IPS-NIHi7 (cell line): ENCODE data around the gene GJD3.

Experiments
- DNase-seq: peaks from one replicate; pipeline ENCODE4 v3.0.0; 2012; ENCODE audit warnings: mixed read lengths; ENCODE audit errors: extremely low spot score

The GJD3 gene

DNA sequence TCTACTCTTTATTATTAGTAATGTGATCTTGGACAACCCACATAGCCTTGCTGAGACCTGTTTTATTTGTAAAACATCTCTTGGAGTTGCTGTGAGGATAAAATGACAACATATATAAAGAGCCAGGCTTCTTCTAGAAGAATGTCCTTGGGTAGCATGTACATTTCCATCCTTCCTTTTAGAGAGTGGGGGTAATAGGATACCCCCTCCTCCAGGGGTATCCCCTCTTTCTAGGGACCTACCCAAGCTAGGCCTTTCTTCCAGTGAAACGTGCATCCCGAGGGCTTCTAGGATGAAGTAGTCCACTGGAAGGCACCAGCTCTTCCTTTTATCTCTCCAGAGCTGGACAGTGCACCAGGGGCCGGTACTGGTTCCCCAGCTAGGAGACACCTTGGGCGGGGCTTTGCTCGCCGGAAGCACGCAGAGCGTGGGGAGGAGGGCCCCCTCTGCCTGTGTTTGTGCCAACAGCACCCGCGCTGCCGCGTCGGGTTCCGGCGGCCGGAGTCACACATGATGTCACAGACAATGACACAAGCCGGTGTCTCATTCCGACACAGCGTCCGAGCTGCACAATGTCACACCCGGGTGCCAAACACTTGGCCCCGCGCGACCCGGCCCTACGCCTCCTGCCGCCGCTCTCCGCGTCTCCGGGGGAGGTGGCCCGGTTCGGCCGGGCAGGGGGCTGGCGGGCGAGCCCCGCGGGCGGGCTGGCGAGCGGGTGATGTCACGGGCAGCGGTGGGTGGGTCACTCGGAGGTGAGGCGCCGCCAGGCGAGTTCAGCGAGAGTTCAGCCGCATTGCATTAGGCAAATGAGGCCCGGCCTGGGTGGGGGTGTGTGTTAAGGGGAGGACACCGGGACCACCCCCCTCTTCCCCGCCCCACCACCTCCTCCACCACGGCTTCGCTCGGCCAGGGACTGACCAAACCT, 23.4 kb downstream of the GJD3 start:
- peak; percentile 85 for DNase-seq

DNA sequence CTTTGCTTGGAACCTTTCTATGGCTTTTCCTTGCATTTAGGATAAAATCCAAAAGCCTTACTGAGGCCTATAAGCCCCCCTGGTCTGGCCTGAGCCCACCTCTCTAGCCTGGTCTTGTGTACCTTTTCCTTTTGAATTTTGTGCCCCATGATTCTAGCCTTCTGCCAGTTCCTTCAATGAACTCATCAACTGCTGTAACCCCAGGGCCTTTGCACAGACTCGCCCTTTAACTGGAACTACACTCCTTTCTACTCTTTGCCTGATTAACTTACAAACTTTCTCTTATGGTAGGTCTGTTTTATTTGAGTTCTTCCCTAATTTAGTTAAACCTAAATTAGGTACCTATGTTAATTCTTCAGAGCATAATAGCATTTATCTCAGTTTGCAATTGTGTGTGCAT, 24.2 kb downstream of the GJD3 start:
- no peak for DNase-seq

DNA sequence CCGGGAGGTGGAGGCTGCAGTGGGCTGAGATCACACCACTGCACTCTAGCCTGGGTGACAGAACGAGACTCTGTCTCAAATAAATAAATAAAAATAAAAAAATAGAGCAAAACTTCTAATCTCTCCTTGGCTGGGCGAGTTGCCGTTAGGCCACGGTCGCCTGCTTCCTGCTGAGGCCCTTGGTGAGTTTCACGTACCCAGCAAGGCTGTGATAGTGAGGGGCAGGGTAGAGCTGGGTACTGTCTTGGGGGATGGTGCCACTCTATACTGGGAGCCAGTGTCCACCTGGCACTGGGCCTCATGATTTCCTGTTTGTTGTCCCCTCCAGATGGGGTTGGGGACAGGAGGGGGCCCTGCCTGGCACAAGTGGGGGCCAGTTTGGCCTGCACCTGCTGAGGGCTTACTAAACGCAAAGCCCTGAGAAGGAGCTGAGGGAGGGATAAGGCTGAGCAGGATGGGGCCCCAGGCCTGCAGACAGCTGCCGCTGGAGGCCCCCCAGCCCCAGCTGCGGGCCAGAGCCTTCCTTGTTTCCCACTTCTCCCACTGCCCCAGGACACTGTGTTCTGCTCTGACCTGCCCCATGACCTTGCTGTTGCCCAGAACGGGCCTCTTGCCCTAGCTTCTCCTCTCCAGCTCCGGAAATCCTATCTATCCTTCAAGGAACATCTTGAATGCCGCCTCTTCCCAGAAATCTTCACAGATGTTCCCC, 25.4 kb downstream of the GJD3 start:
- no peak for DNase-seq

DNA sequence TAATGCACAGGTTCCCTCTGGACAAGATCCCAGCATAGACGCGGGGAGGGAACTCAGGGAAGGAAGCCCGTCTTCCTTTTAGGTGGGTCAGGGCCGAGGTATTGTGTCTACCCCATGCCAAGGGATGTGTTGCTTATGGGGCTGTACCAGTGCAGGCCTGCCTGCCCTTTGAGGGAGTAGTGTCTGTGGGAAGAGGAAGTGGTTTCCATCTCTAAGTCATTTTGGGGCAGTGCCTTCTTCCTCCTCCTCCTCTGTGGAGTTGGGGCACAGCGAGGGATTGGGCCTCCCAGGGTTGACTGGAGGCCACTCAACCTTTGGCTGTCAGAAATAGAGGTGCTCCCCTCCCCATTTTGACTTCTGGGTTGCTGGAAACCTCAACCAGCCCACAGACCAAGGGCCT, 26.5 kb downstream of the GJD3 start:
- no peak for DNase-seq

DNA sequence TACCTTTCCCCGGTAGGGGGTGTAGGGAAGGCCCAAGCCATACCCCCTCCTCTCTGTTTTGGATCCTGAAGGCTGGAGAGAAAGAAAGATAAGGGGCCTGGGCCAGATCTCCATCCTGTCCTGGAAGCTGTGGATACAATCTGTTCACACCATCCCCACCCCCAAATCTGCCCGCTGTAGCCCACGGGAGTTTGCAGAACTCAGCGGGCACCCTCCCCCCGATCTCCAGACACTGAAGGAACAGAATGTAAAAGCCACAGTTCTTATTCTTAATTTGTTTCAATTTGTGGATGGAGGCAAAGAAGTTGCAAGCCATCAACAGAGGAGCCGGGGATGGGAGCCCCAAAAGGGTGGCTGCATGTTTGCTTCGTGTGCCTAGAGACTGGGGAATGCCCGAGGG, 27.2 kb downstream of the GJD3 start:
- DNase-seq: no peak

DNA sequence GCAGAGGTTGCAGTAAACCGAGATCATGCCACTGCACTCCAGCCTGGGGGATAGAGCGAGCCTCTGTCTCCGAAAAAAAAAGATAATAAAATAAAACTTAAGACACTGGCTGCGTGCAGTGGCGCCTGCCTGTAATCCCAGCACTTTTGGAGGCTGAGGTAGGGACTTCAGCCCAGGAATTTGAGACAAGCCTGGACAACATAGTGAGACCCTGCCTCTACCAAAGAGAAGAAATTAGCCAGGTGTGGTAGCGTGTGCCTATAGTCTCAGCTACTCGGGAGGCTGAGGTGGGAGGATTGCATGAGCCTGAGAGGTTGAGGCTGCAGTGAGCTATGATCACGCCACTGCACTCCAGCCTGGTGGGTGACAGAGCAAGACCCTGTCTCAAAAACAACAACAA, 28.9 kb downstream of the GJD3 start:
- DNase-seq: no peak

DNA sequence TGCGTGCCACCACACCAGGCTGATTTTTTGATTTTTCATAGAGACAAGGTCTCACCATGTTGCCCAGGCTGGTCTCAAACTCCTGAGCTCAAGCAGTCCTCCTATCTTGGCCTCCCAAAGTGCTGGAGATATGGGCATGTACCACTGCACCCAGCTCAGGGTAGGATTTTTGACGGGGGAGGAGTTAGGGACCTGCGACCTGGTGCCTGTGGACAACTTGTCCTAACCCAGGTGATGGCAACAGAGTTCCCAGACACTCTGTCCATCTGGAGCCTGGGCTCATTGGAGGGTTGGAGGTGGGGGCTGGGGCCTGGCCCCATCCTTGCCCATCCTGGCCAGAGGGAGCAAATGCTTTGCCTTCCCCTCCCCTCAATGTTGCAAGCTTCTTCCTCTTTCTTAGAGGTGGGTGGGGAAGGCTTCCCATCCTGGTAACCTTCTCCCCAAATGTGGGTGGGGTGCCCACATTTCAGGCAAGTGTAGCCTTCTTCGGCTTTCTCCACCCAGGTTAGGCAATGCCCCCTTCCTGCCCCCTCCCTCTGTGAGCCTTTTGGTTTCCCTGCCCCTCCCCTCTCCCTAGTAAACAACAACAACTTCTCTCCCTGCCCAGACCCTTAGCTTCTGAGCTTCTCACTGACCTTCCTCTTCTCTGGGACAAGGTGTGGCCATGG, 30.6 kb downstream of the GJD3 start:
- DNase-seq: no peak

DNA sequence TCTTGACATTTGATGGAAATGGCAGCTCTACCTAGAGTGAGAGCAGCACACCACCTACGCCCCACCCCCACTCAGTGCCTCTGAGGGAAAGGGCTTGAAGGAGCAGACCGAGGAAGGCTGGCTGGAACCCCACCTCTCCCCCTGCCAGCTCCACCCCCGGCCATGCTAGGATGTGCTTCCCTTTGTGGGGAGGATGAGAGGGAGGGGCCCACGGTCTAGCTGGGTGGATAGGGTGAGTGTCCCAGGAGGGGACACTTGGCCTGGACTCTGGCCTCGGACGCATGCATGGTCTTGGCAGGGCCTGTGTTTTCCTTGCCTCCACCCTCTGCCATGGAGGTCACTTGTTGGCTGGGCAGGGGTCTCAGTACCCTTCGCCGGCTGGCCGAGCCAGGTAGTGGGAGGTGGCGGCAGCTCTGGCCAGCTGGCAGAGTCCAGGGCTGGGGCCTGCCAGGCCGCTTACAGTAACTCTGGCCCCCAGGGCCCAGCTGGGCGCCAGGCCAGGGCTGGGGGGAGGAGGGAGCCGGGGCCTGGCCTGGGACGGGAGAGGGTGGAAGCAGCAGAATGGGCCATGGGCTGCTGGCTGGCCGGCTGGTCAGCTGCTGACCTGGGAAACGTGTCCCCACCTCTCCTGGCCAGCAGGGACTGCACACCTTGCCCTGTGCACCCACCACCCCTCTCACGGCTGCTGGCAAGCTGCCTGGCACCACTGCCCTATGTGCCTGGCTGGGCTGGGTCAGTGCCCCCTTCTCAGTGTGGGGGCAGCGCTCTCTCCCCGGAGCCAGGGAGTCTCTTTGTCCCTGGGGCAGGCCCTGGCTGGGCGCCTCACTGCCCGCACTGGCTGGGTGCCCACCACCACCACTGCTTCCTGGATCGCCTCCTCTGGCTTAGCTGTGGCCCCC, 32.5 kb downstream of the GJD3 start:
- no peak for DNase-seq

DNA sequence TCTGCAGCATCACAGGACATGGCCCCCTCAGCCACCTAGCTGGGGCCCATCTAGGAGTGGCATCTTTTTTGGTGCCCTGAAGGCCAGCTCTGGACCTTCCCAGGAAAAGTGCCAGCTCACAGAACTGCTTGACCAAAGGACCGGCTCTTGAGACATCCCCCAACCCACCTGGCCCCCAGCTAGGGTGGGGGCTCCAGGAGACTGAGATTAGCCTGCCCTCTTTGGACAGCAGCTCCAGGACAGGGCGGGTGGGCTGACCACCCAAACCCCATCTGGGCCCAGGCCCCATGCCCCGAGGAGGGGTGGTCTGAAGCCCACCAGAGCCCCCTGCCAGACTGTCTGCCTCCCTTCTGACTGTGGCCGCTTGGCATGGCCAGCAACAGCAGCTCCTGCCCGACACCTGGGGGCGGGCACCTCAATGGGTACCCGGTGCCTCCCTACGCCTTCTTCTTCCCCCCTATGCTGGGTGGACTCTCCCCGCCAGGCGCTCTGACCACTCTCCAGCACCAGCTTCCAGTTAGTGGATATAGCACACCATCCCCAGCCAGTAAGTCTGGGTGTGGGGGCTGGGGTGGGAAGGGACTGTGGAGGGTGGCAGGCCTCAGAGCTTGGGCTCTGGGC, 33.6 kb downstream of the GJD3 start:
- no peak for DNase-seq

DNA sequence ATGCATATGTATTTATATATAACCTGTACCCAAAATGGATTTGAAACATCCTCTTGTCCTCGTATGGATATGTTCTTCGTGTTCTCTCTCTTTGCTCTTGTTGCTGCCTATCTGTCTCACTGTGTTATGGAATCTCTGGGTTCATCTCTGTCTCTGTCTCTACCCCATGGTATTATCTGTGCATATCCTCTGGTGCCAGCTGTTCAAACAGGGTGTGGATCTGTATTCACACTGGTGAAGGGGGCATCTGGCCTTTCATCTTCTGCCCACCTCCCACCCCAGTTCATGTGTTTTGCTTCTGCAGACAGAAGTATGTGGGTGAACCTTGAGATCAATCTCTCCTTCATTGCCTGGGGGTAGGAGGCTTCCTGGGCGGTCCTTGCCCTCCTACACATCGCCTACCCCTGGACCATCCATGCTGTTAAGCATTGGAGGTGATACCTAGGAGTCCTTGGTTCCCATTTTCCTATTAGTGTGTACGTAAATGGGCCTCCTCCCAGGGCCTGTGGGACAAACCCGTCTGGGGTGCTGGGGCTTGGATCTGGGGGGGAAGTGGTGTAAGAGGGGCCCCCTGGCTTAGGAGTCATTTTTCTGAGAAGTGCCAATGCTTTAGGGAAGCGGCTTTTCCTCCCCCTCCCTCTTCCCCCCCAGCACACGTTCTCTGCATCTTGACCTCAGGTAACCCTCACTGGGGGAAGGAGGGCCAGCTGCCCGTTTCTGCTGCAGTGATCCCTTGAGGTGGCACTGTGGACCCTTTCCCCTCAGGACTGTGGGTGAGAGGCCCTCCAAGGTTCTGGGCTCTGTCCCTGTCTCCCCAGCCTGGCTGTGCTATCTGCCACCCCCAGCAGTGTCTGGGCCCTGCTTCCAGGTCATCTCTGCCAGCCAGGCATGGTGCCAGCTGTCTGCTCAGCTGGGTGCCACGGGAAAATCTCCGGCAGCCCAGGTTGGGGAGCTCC, 34.4 kb downstream of the GJD3 start:
- DNase-seq: no peak

DNA sequence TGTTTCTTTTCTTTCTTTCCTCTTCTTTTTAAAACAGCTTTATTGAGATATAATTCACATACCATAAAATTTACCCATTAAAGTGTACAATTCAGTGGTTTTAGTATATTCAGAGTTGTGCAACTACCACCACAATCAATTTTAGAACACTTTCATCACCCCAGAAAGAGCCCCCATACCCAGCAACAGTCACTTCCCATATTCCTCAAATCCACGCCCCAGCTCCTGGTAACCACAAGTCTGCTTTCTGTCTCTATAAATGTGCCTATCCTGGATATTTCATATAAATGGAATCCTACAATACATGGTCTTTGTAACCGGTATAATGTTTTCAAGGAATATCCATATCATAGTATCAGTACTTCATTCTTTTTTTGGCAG, 36.2 kb downstream of the GJD3 start:
- no peak for DNase-seq

DNA sequence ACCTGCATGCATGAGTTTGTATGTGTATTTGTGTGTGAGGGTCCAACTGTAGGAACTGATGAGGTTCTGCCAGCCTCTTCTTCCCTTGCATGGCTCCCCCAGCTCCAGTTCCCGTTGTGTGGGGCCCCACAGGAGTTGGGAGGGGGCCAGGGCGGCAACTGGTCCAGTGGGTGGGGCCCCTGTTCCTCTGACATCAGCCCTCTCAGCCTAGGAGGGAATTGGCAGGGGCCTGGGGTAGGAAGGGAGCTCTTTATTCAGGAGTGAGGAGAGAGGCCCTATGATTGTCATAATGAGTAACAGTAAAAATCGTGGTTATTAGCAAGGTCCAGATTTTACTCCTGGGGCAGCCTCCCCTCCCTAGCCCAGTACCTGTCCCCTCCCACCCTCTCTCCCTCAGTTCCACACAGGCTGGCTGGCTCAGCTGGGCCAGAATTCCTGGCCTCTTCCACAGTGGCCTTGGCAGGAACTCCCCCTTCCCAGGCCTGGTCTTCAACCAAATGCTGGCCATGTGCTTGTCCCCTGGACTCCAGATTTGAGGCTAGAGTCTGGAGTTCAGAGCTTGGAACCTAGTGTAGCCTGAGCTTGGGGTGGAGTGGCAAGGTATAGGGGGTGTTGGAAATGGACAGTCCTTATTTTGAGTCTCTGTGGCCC, 36.7 kb downstream of the GJD3 start:
- no peak for DNase-seq

DNA sequence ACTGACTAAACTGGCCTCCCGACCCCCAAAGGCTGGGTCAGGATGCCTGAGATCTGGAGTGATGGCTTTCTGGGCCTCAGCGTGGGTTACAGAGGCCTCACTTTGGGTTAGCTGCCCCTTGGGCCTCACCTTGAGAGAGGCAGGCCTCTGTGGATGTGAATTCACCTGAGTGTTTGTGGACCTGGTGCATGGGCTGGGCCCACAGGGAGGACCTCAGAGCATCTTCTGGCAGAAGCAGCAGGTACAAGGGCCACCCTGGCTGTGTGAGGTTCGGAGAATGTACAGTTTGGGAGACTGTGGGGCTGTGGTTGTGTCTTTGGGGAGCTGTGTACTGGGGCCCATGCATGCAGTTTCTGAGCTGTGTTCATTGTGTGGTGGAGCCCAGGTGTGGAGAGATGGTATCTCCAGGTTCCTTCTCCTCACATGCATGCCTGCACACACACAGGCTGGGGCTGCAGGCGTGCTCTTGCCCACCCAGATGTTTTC, 37.2 kb downstream of the GJD3 start:
- DNase-seq: no peak

DNA sequence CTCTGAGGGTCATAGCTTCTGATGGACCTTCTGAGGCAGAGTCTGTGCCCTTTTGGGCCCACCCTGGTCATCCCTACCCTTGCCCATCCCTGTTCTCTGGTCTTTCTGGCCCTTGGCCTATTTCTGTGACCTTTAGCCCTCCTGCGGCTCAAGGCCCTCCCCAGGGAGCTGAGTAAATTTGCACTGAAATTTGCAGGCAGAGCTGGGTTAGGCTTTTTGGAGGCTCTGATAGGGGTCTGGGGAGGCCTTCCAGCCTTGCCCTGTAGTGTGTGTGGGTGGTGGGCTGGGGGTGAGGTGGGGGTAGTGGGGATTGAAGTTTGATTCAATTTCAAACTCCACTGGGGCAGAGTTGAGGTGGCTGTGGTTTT, 37.7 kb downstream of the GJD3 start:
- DNase-seq: no peak

DNA sequence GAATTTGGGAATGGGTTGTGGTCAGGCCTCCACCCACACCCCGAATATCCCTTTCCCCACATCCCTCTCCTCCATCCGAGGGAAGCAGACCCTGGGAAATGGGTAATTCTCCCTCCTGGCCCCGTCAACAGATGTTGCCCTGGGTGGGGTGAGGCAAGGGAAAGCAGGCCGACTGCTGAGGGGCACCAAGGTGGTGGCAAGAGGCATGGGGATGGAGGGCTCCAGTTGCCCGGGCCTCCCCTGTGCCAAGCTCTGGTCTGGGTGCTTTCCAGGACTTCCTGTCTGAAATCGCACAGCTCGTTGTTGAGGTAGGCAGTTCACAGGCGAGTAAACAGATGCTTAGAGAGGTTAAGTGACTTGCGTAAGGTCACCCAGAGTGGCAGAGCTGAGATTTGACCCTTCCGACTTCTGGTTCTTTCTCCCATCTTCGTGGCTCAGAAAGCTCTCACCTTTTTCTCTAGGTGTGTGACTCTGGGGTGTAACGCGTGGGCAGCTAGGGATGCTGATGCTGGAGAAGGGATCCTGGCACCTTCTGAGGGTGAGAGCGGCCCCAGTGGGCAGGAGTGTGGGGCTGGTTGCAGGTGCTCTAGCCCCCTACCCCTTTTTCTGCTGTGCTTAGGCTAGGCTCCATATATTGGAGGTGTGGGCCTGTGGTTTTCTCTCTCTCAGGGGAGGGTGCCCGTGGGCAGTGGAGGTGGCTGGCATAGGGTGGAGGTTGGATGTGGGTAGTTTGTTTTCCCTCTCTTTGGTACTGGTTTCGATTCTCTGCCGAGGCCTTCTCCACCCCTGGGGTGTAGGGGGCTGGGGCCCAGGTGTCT, 38.3 kb downstream of the GJD3 start:
- DNase-seq: no peak

DNA sequence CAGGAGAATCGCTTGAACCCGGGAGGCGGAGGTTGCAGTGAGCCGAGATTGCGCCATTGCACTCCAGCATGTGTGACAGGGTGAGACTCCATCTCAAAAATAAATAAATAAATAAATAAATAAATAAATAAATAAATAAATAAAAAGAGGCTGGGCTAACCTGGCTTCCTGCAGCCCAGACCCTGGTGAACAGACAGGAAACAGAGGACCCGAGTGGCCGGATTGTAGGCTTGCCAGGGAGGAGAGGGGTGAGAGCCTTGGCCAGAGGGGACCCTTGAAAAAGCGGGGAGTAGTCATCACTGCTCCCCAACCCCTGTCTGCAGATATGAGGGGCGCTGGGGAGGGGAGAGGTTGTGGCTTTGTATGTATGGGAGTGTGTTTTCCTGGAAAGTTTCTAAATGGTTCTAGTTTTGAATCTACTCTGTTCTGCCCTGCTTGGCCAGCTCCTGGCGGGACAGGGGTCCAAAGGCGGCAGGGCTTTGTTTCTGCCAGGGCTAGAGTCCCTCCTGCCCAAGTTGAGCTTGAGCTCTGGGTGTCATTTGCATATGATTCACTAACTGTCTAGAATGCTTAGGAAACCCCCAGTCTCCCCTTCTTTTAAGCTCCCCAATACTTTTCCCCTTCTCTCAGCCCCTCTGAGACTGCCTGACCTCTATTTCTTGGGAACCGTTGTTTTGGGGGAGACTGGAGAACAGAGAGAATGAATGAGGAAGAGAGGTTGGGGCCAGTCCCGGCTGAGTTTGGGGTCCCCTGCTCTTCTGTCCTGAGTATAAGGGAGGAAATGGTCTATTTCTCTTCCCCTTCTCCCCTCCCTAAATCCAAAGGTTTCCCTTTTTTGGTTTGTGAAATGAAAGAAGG, 39.2 kb downstream of the GJD3 start:
- no peak for DNase-seq
